Astrocyte (in vitro differentiated cells and primary cell): ENCODE data around the gene TOR1AIP2. TPM values are rescaled to one million over a fixed set of nuclear protein-coding genes. Genes with fewer than 3 reads are reported as not detected.

Experiments
- DNase-seq: peaks from one replicate; pipeline ENCODE4 v3.0.0-alpha.2; 2010; ENCODE audit warnings: low read depth
- FAIRE-seq: peaks from 2 replicates; lab custom pipeline; 2011; peaks lifted over from hg19 to GRCh38; lab: Jason Lieb, UNC
- H2AFZ ChIP-seq: 2 replicates; pipeline ENCODE4 v1.6.0; 2012; ENCODE audit warnings: low read depth, low read length, inconsistent platforms
- H3K27ac ChIP-seq: 2 replicates; pipeline ENCODE4 v1.5.1; 2011; ENCODE audit warnings: low read depth, low read length, inconsistent platforms
- H3K27me3 ChIP-seq: 2 replicates; pipeline ENCODE4 v1.6.0; 2011; ENCODE audit warnings: low read length, inconsistent platforms; ENCODE audit not compliant: insufficient read depth
- H3K36me3 ChIP-seq: 2 replicates; pipeline ENCODE4 v1.5.1; 2011; ENCODE audit warnings: low read length, inconsistent platforms; ENCODE audit not compliant: insufficient read depth
- H3K4me1 ChIP-seq: 2 replicates; pipeline ENCODE4 v1.5.1; 2011; ENCODE audit warnings: low read length, inconsistent platforms; ENCODE audit not compliant: insufficient read depth
- H3K4me2 ChIP-seq: 2 replicates; pipeline ENCODE4 v1.6.0; 2012; ENCODE audit warnings: low read length, inconsistent platforms
- H3K4me3 ChIP-seq: 2 replicates; pipeline ENCODE4 v1.5.1; 2011; ENCODE audit warnings: low read depth, mild to moderate bottlenecking, low read length, inconsistent platforms; ENCODE audit not compliant: insufficient read depth
- H3K79me2 ChIP-seq: 2 replicates; pipeline ENCODE4 v1.6.0; 2012; ENCODE audit warnings: mild to moderate bottlenecking, low read length, inconsistent platforms; ENCODE audit not compliant: insufficient read depth
- H3K9ac ChIP-seq: 2 replicates; pipeline ENCODE4 v1.6.0; 2012; ENCODE audit warnings: mild to moderate bottlenecking, low read length, inconsistent platforms
- H3K9me3 ChIP-seq: 2 replicates; pipeline ENCODE4 v1.5.1; 2012; ENCODE audit warnings: low read depth, mild to moderate bottlenecking, low read length, inconsistent platforms; ENCODE audit not compliant: insufficient read depth
- H4K20me1 ChIP-seq: 2 replicates; pipeline ENCODE4 v1.6.0; 2012; ENCODE audit warnings: low read length, inconsistent platforms; ENCODE audit not compliant: insufficient read depth
- H3K27ac Mint-ChIP-seq: one replicate; pipeline ENCODE4 v1.8.0; 2021; ENCODE audit warnings: mild to moderate bottlenecking, mixed read lengths; ENCODE audit not compliant: unreplicated experiment
- H3K27me3 Mint-ChIP-seq: one replicate; pipeline ENCODE4 v1.8.0; 2021; ENCODE audit warnings: low read depth, mixed read lengths; ENCODE audit not compliant: unreplicated experiment
- H3K36me3 Mint-ChIP-seq: one replicate; pipeline ENCODE4 v1.8.0; 2021; ENCODE audit warnings: low read depth, mixed read lengths; ENCODE audit not compliant: unreplicated experiment
- H3K4me1 Mint-ChIP-seq: one replicate; pipeline ENCODE4 v1.8.0; 2021; ENCODE audit warnings: low read depth, mixed read lengths; ENCODE audit not compliant: unreplicated experiment
- H3K4me3 Mint-ChIP-seq: one replicate; pipeline ENCODE4 v1.8.0; 2021; ENCODE audit warnings: mild to moderate bottlenecking, moderate library complexity, mixed read lengths; ENCODE audit not compliant: unreplicated experiment
- H3K9me3 Mint-ChIP-seq: one replicate; pipeline ENCODE4 v1.8.0; 2021; ENCODE audit warnings: mild to moderate bottlenecking, mixed read lengths; ENCODE audit not compliant: unreplicated experiment
- CTCF ChIP-seq: IDR thresholded peaks from 2 replicates; pipeline ENCODE4 v1.5.1; 2011; ENCODE audit warnings: low read depth, mild to moderate bottlenecking, inconsistent platforms, low read length, moderate library complexity; ENCODE audit not compliant: insufficient read depth
- EZH2 ChIP-seq: IDR thresholded peaks from 2 replicates; pipeline ENCODE4 v1.6.1; 2012; ENCODE audit warnings: mild to moderate bottlenecking, low read length, inconsistent platforms; ENCODE audit not compliant: insufficient read depth
- total RNA-seq: library from RNA; stranded (reverse); gene quantifications from 2 replicates; pipeline ENCODE4 v1.2.1, GENCODE V29; 2021

The TOR1AIP2 gene
- total RNA-seq, 1 donor from 2014 or later: 141 TPM

GRCh38 chr1:179807691-179808485 lies 69.7 kb downstream of the TOR1AIP2 start:
- H2AFZ ChIP-seq: no peak overlapping the region
- no peaks in the 10 kb centered on the region for H4K20me1 ChIP-seq
- peaks cover 44% of the 10 kb centered on the region for H3K27me3 ChIP-seq
- no peaks in the 10 kb centered on the region for H3K79me2 ChIP-seq
- FAIRE-seq (no peak), DNase-seq (peak; percentile 95)
- no peak overlapping the region for H3K27ac ChIP-seq
- no peaks in the 10 kb centered on the region for H3K36me3 ChIP-seq
- Mint-ChIP-seq H3K36me3 (no peaks in the 10 kb centered on the region), H3K4me3 (no peak overlapping the region), H3K27me3 (peaks cover 42% of the 10 kb centered on the region), H3K27ac (no peak overlapping the region), H3K4me1 (peaks cover 15% of the 10 kb centered on the region), H3K9me3 (no peaks in the 10 kb centered on the region)
- H3K9ac ChIP-seq: peak overlapping the region; percentile 16
- H3K4me3 ChIP-seq: no peak overlapping the region
- no peak for TF ChIP-seq CTCF
- TF ChIP-seq EZH2: no peak
- peak overlapping the region; percentile 30 for H3K4me2 ChIP-seq
- H3K9me3 ChIP-seq: no peaks in the 10 kb centered on the region
- H3K4me1 ChIP-seq: peaks cover 18% of the 10 kb centered on the region

- Histone ChIP-seq H3K9ac (no peak overlapping the region), H3K9me3 (no peaks in the 10 kb centered on the region), H4K20me1 (no peaks in the 10 kb centered on the region), H3K4me1 (peaks cover 18% of the 10 kb centered on the region), H3K36me3 (no peaks in the 10 kb centered on the region), H3K4me2 (no peak overlapping the region), H3K4me3 (no peak overlapping the region), H3K27ac (no peak overlapping the region), H3K27me3 (peaks cover 49% of the 10 kb centered on the region), H3K79me2 (no peaks in the 10 kb centered on the region), H2AFZ (no peak overlapping the region)
- no peak for TF ChIP-seq CTCF
- TF ChIP-seq EZH2: no peak
- Mint-ChIP-seq H3K36me3 (no peaks in the 10 kb centered on the region), H3K4me1 (peaks cover 15% of the 10 kb centered on the region), H3K4me3 (no peak overlapping the region), H3K27ac (no peak overlapping the region), H3K27me3 (peaks cover 44% of the 10 kb centered on the region), H3K9me3 (no peaks in the 10 kb centered on the region)
- FAIRE-seq: no peak
- DNase-seq: no peak
Measured at GRCh38 chr1:179807291-179807690, 70.3 kb downstream of the TOR1AIP2 start.

GRCh38 chr1:179806333-179806732 lies 71.3 kb downstream of the TOR1AIP2 start:
- peaks cover 15% of the 10 kb centered on the region for H3K4me1 Mint-ChIP-seq
- Histone ChIP-seq H3K4me3 (no peak overlapping the region), H3K4me2 (no peak overlapping the region), H3K79me2 (no peaks in the 10 kb centered on the region), H4K20me1 (no peaks in the 10 kb centered on the region), H3K27me3 (peaks cover 45% of the 10 kb centered on the region), H3K4me1 (peaks cover 18% of the 10 kb centered on the region), H2AFZ (no peak overlapping the region), H3K9me3 (no peaks in the 10 kb centered on the region), H3K27ac (no peak overlapping the region), H3K9ac (no peak overlapping the region), H3K36me3 (no peaks in the 10 kb centered on the region)
- H3K27me3 Mint-ChIP-seq: peaks cover 43% of the 10 kb centered on the region
- FAIRE-seq (no peak), DNase-seq (no peak)
- no peak overlapping the region for H3K27ac Mint-ChIP-seq
- no peaks in the 10 kb centered on the region for H3K36me3 Mint-ChIP-seq
- H3K4me3 Mint-ChIP-seq: no peak overlapping the region
- no peaks in the 10 kb centered on the region for H3K9me3 Mint-ChIP-seq
- TF ChIP-seq EZH2 (no peak), CTCF (no peak)
